ENCODE measurements around the gene NTF3.

NTF3 gene

GRCh38 chr12:5518584-5519365, 86.9 kb downstream of the NTF3 start:
- H3K4me3 Mint-ChIP-seq: no peak overlapping the region
- ATAC-seq: no peak
- H3K27ac Mint-ChIP-seq: no peak overlapping the region
- no peaks in the 10 kb centered on the region for H3K4me1 Mint-ChIP-seq
- no peaks in the 10 kb centered on the region for H3K36me3 Mint-ChIP-seq
- no peaks in the 10 kb centered on the region for H3K9me3 Mint-ChIP-seq
- peaks cover 37% of the 10 kb centered on the region for H3K27me3 Mint-ChIP-seq

- Mint-ChIP-seq H3K9me3 (no peaks in the 10 kb centered on the region), H3K27me3 (peaks cover 29% of the 10 kb centered on the region), H3K4me1 (no peaks in the 10 kb centered on the region), H3K36me3 (no peaks in the 10 kb centered on the region), H3K4me3 (no peak overlapping the region), H3K27ac (no peak overlapping the region)
- no peak for ATAC-seq
Measured at GRCh38 chr12:5520037-5520436, 88.1 kb downstream of the NTF3 start.

GRCh38 chr12:5520831-5521230, 88.9 kb downstream of the NTF3 start:
- Mint-ChIP-seq H3K27me3 (peaks cover 29% of the 10 kb centered on the region), H3K27ac (no peak overlapping the region), H3K4me1 (no peaks in the 10 kb centered on the region), H3K36me3 (no peaks in the 10 kb centered on the region), H3K9me3 (no peaks in the 10 kb centered on the region), H3K4me3 (no peak overlapping the region)
- no peak for ATAC-seq

- no peak overlapping the region for H3K27ac Mint-ChIP-seq
- no peak overlapping the region for H3K4me3 Mint-ChIP-seq
- no peaks in the 10 kb centered on the region for H3K36me3 Mint-ChIP-seq
- H3K9me3 Mint-ChIP-seq: no peaks in the 10 kb centered on the region
- no peaks in the 10 kb centered on the region for H3K4me1 Mint-ChIP-seq
- no peak for ATAC-seq
- H3K27me3 Mint-ChIP-seq: peaks cover 29% of the 10 kb centered on the region
Measured at GRCh38 chr12:5521456-5522325, 89.8 kb downstream of the NTF3 start.

- H3K4me3 Mint-ChIP-seq: no peak overlapping the region
- ATAC-seq: no peak
- H3K27ac Mint-ChIP-seq: no peak overlapping the region
- no peaks in the 10 kb centered on the region for H3K4me1 Mint-ChIP-seq
- no peaks in the 10 kb centered on the region for H3K9me3 Mint-ChIP-seq
- H3K36me3 Mint-ChIP-seq: no peaks in the 10 kb centered on the region
- peaks cover 29% of the 10 kb centered on the region for H3K27me3 Mint-ChIP-seq
Measured at GRCh38 chr12:5522432-5523335, 90.8 kb downstream of the NTF3 start.

GRCh38 chr12:5523396-5524115, 91.6 kb downstream of the NTF3 start:
- Mint-ChIP-seq H3K4me1 (no peaks in the 10 kb centered on the region), H3K27ac (no peak overlapping the region), H3K36me3 (no peaks in the 10 kb centered on the region)

GRCh38 chr12:5524116-5524768, 92.3 kb downstream of the NTF3 start:
- Mint-ChIP-seq H3K4me3 (no peak overlapping the region), H3K36me3 (no peaks in the 10 kb centered on the region), H3K4me1 (no peaks in the 10 kb centered on the region), H3K27me3 (peaks cover 29% of the 10 kb centered on the region), H3K27ac (no peak overlapping the region), H3K9me3 (no peaks in the 10 kb centered on the region)
- ATAC-seq: no peak

More at GRCh38 chr12:5523396-5524115, 91.6 kb downstream of the NTF3 start:
- no peaks in the 10 kb centered on the region for H3K9me3 Mint-ChIP-seq
- H3K4me3 Mint-ChIP-seq: no peak overlapping the region
- peaks cover 29% of the 10 kb centered on the region for H3K27me3 Mint-ChIP-seq
- no peak for ATAC-seq

- H3K4me3 Mint-ChIP-seq: no peak overlapping the region
- peaks cover 22% of the 10 kb centered on the region for H3K27me3 Mint-ChIP-seq
- no peak overlapping the region for H3K27ac Mint-ChIP-seq
- ATAC-seq: peak; percentile 22
- no peaks in the 10 kb centered on the region for H3K4me1 Mint-ChIP-seq
- H3K9me3 Mint-ChIP-seq: peaks cover 3% of the 10 kb centered on the region
- H3K36me3 Mint-ChIP-seq: no peaks in the 10 kb centered on the region
Measured at GRCh38 chr12:5524769-5525436, 93.0 kb downstream of the NTF3 start.

- Mint-ChIP-seq H3K9me3 (peaks cover 3% of the 10 kb centered on the region), H3K27ac (no peak overlapping the region), H3K4me1 (no peaks in the 10 kb centered on the region), H3K36me3 (no peaks in the 10 kb centered on the region), H3K27me3 (peaks cover 20% of the 10 kb centered on the region), H3K4me3 (no peak overlapping the region)
- ATAC-seq: no peak
Measured at GRCh38 chr12:5525783-5526367, 94.0 kb downstream of the NTF3 start.

- Mint-ChIP-seq H3K27me3 (peaks cover 40% of the 10 kb centered on the region), H3K9me3 (peaks cover 6% of the 10 kb centered on the region), H3K4me3 (no peak overlapping the region)
Measured at GRCh38 chr12:5533368-5533767, 101.5 kb downstream of the NTF3 start.

GRCh38 chr12:5534426-5535199, 102.7 kb downstream of the NTF3 start:
- H3K4me1 Mint-ChIP-seq: no peaks in the 10 kb centered on the region
- ATAC-seq: no peak
- H3K36me3 Mint-ChIP-seq: no peaks in the 10 kb centered on the region
- no peak overlapping the region for H3K27ac Mint-ChIP-seq
- peaks cover 6% of the 10 kb centered on the region for H3K9me3 Mint-ChIP-seq
- no peak overlapping the region for H3K4me3 Mint-ChIP-seq
- peaks cover 51% of the 10 kb centered on the region for H3K27me3 Mint-ChIP-seq

More at GRCh38 chr12:5533368-5533767, 101.5 kb downstream of the NTF3 start:
- Mint-ChIP-seq H3K36me3 (no peaks in the 10 kb centered on the region), H3K4me1 (no peaks in the 10 kb centered on the region), H3K27ac (no peak overlapping the region)
- no peak for ATAC-seq

- no peak overlapping the region for H3K4me3 Mint-ChIP-seq
- ATAC-seq: no peak
- peaks cover 48% of the 10 kb centered on the region for H3K27me3 Mint-ChIP-seq
- no peaks in the 10 kb centered on the region for H3K36me3 Mint-ChIP-seq
- peaks cover 6% of the 10 kb centered on the region for H3K9me3 Mint-ChIP-seq
- no peak overlapping the region for H3K27ac Mint-ChIP-seq
- no peaks in the 10 kb centered on the region for H3K4me1 Mint-ChIP-seq
Measured at GRCh38 chr12:5535541-5535940, 103.6 kb downstream of the NTF3 start.
